Endothelial cell of umbilical vein (primary cell): ENCODE results near the gene PAPLN. TPM values are rescaled to one million over a fixed set of nuclear protein-coding genes. Genes with fewer than 3 reads are reported as not detected.

Source experiments
- BruUV-seq: library from RNA; stranded (reverse); fragments of 400-500 nt; replicated peaks from 2 replicates; lab custom pipeline; 2021; lab: Mats Ljungman, UMichigan
- CTCF ChIA-PET: fragments of 300-600, 350-600 bp; sonication (Branson Sonifier 250); formaldehyde crosslinking; loops from one replicate; lab custom pipeline; 2021; ENCODE audit warnings: antibody characterized with exemption, inconsistent platforms; lab: Charles Lee
- POLR2A ChIA-PET: fragments of 300-600, 350-600 bp; sonication (Branson Sonifier 250); formaldehyde crosslinking; loops from one replicate; lab custom pipeline; 2021; ENCODE audit warnings: antibody characterized with exemption, inconsistent platforms; lab: Charles Lee
- DNase-seq: peaks from one replicate; pipeline ENCODE4 v3.0.0-alpha.2; 2011; ENCODE audit warnings: low read depth, low spot score
- FAIRE-seq: peaks from 2 replicates; lab custom pipeline; 2011; peaks lifted over from hg19 to GRCh38; lab: Jason Lieb, UNC
- H2AFZ ChIP-seq: 2 replicates; pipeline ENCODE4 v1.6.0; 2012; ENCODE audit warnings: low read depth, low read length, control low read depth, inconsistent platforms
- H3K27ac ChIP-seq: 2 replicates; pipeline ENCODE4 v1.5.1; 2011; ENCODE audit warnings: low read depth, mild to moderate bottlenecking, control low read depth, low read length, moderate library complexity; ENCODE audit not compliant: insufficient read depth
- H3K27me3 ChIP-seq, 2 experiments: 2 replicates each; pipeline versions ENCODE4 v1.6.0 to v1.6.1; 2011; ENCODE audit warnings: low read length in 2 of 2, mixed read lengths in 1 of 2; ENCODE audit not compliant: control insufficient read depth in 2 of 2, insufficient read depth in 2 of 2
- H3K36me3 ChIP-seq, 2 experiments: 2 replicates in 1 of 2; 3 replicates in 1 of 2; pipeline ENCODE4 v1.5.1; 2011; ENCODE audit warnings: low read length in 2 of 2, mild to moderate bottlenecking in 1 of 2, moderate library complexity in 1 of 2; ENCODE audit not compliant: control insufficient read depth in 2 of 2, insufficient read depth in 2 of 2; ENCODE audit errors: extremely low read depth in 1 of 2
- H3K4me1 ChIP-seq: 3 replicates; pipeline ENCODE4 v1.5.1; 2011; ENCODE audit warnings: mild to moderate bottlenecking, low read length; ENCODE audit not compliant: control insufficient read depth, insufficient read depth; ENCODE audit errors: extremely low read depth
- H3K4me2 ChIP-seq: 2 replicates; pipeline ENCODE4 v1.6.1; 2011; ENCODE audit warnings: low read length, control low read depth, mixed read lengths; ENCODE audit not compliant: insufficient read depth
- H3K4me3 ChIP-seq, 3 experiments: fragments of 200-600 bp in 1 of 3; sonication (generic), shearing (Covaris generic) in 1 of 3; replicated peaks in 1 of 3; 2 replicates each; pipeline ENCODE4 v1.5.1; 2011 to 2016; ENCODE audit warnings: control low read depth in 3 of 3, low read length in 3 of 3, mild to moderate bottlenecking in 2 of 3, inconsistent platforms in 1 of 3, low read depth in 1 of 3, moderate library complexity in 1 of 3; ENCODE audit not compliant: insufficient read depth in 1 of 3
- H3K79me2 ChIP-seq: 2 replicates; pipeline ENCODE4 v1.6.0; 2012; ENCODE audit warnings: low read length, inconsistent platforms; ENCODE audit not compliant: control insufficient read depth, insufficient read depth
- H3K9ac ChIP-seq: replicated peaks from 2 replicates; pipeline ENCODE3; 2011; ENCODE audit warnings: low read length, control low read depth; ENCODE audit not compliant: insufficient read depth; ENCODE audit errors: extremely low read depth
- H3K9me1 ChIP-seq: replicated peaks from 3 replicates; pipeline ENCODE4 v1.6.0; 2011; ENCODE audit warnings: mild to moderate bottlenecking, low read length; ENCODE audit not compliant: control insufficient read depth, insufficient read depth; ENCODE audit errors: extremely low read depth
- H3K9me3 ChIP-seq: replicated peaks from 2 replicates; pipeline ENCODE4 v1.5.1; 2012; ENCODE audit warnings: low read length, inconsistent platforms; ENCODE audit not compliant: control insufficient read depth, insufficient read depth
- H4K20me1 ChIP-seq: replicated peaks from 2 replicates; pipeline ENCODE3; 2011; ENCODE audit warnings: mild to moderate bottlenecking, low read length; ENCODE audit not compliant: control insufficient read depth, insufficient read depth; ENCODE audit errors: extremely low read depth
- EZH2 ChIP-seq: IDR thresholded peaks from 2 replicates; pipeline ENCODE4 v1.6.1; 2012; ENCODE audit warnings: borderline replicate concordance, low read depth, mild to moderate bottlenecking, moderate library complexity, low read length, inconsistent platforms; ENCODE audit not compliant: severe bottlenecking
- FOS ChIP-seq: IDR thresholded peaks from 2 replicates; pipeline ENCODE4 v1.6.1; 2011; ENCODE audit warnings: mild to moderate bottlenecking, low read length, moderate library complexity, borderline replicate concordance; ENCODE audit not compliant: insufficient read depth
- GATA2 ChIP-seq: IDR thresholded peaks from 2 replicates; pipeline ENCODE4 v1.7.0; 2011; ENCODE audit warnings: low read depth, mild to moderate bottlenecking, moderate library complexity, mixed read lengths, low read length; ENCODE audit not compliant: insufficient read length, insufficient read depth
- JUN ChIP-seq: IDR thresholded peaks from 2 replicates; pipeline ENCODE4 v1.6.1; 2011; ENCODE audit warnings: borderline replicate concordance, low read depth; ENCODE audit not compliant: insufficient read length, insufficient read depth
- MYC ChIP-seq: IDR thresholded peaks from one replicate; pipeline ENCODE4 v1.6.1; 2011; ENCODE audit warnings: mild to moderate bottlenecking, low read depth, low read length
- POLR2A ChIP-seq: IDR thresholded peaks from 2 replicates; pipeline ENCODE4 v1.6.1; 2012; ENCODE audit warnings: low read depth, mild to moderate bottlenecking, control low read depth, low read length
- POLR2AphosphoS5 ChIP-seq: IDR thresholded peaks from 2 replicates; pipeline ENCODE4 v1.6.1; 2012; ENCODE audit warnings: low read depth, mild to moderate bottlenecking, control low read depth, low read length, moderate library complexity; ENCODE audit not compliant: insufficient read depth
- dilution Hi-C: fragments of 300-500 bp; cut with MboI; formaldehyde crosslinking; loops from one replicate; pipeline ENCODE4 v1.15.0; 2019; ENCODE audit warnings: low sequenced_read_pairs; ENCODE audit not compliant: extremely low pct_ligation_motif_present
- intact Hi-C: fragments of 100-400 bp; cut with micrococcal nuclease; formaldehyde crosslinking; loops from one replicate; pipeline ENCODE4 v1.10.0; 2022
- polyA plus RNA-seq, 4 experiments: library from polyadenylated mRNA; depleted of rRNA in 3 of 4; stranded (reverse) in 3 of 4; unstranded in 1 of 4; fragments of >200 nt; gene quantifications; 2 replicates each; pipeline versions ENCODE4 v1.2.1 to v1.2.3, GENCODE V29; 2011 to 2012; ENCODE audit warnings: missing spikeins in 1 of 4
- total RNA-seq: library from RNA; stranded (reverse); gene quantifications from 2 replicates; pipeline ENCODE4 v1.2.3, GENCODE V29; 2021
- TF ChIP-seq, protein P1 (sequence below), 2 donors: IDR thresholded peaks; 1 replicate in 1 of 2; 2 replicates in 1 of 2; pipeline ENCODE4 v1.5.1; 2011; ENCODE audit warnings: low read length in 2 of 2, mild to moderate bottlenecking in 2 of 2, moderate library complexity in 2 of 2, control low read depth in 1 of 2, inconsistent platforms in 1 of 2, low read depth in 1 of 2; ENCODE audit not compliant: insufficient read depth in 1 of 2; ENCODE audit errors: extremely low read depth in 1 of 2
- TF ChIP-seq, protein P2 (sequence below): IDR thresholded peaks from 2 replicates; pipeline ENCODE4 v1.6.1; 2011; ENCODE audit not compliant: insufficient read depth, insufficient read length

PAPLN gene
- total and polyA plus RNA-seq, 2 donors (not counting 3 experiments of a cell fraction or from before 2014, with no cell fraction given) = 5.5 to 6.4 TPM

GRCh38 chr14:73237786-73238423 is 599 bp downstream of the PAPLN start:
- Histone ChIP-seq H3K4me3 (peak overlapping the region in 2 of 3 experiments; percentile 34 to 44), H3K4me2 (peak overlapping the region; percentile 43), H3K9me1 (no peaks in the 10 kb centered on the region), H2AFZ (peak overlapping the region; percentile 44), H3K9me3 (no peaks in the 10 kb centered on the region), H3K9ac (no peak overlapping the region), H3K36me3 (no peaks in the 10 kb centered on the region), H3K27ac (no peak overlapping the region), H3K4me1 (peaks cover 23% of the 10 kb centered on the region), H3K79me2 (no peaks in the 10 kb centered on the region), H4K20me1 (no peaks in the 10 kb centered on the region), H3K27me3 (peaks cover 5 to 6% of the 10 kb centered on the region in 2 experiments)
- DNase-seq = no peak
- dilution Hi-C loops = no loop called here
- POLR2A ChIA-PET = no interaction called here
- no TSS peak for BruUV-seq
- TF ChIP-seq GATA2 (no peak), EZH2 (peak; percentile 48)
- CTCF ChIA-PET = interaction anchor here (1.0 to 1.8 kb wide), 5 partner anchors 11 to 65 kb away, joined by 3 to 8 read pairs (median 6); no protein-coding TSS in a partner anchor
- no peak for FAIRE-seq
- intact Hi-C loops = no loop called here

- DNase-seq = peak; percentile 63
- intact Hi-C loops = no loop called here
Measured at GRCh38 chr14:73238424-73238852, 1.1 kb downstream of the PAPLN start.

More at GRCh38 chr14:73238424-73238852, 1.1 kb downstream of the PAPLN start:
- no peaks in the 10 kb centered on the region for H3K36me3 ChIP-seq
- BruUV-seq = no TSS peak
- no peaks in the 10 kb centered on the region for H3K9me1 ChIP-seq
- FAIRE-seq = peak; percentile 86
- H3K9me3 ChIP-seq = no peaks in the 10 kb centered on the region
- peak overlapping the region; percentile 43 for H3K4me2 ChIP-seq
- ChIA-PET POLR2A (no interaction called here), CTCF (interaction anchor here (1.0 to 1.8 kb wide), 5 partner anchors 10 to 66 kb away, joined by 3 to 8 read pairs (median 6); no protein-coding TSS in a partner anchor)
- dilution Hi-C loops = no loop called here
- peak; percentile 52 for TF ChIP-seq JUN
- TF ChIP-seq POLR2A = no peak
- TF ChIP-seq, protein P1, sequence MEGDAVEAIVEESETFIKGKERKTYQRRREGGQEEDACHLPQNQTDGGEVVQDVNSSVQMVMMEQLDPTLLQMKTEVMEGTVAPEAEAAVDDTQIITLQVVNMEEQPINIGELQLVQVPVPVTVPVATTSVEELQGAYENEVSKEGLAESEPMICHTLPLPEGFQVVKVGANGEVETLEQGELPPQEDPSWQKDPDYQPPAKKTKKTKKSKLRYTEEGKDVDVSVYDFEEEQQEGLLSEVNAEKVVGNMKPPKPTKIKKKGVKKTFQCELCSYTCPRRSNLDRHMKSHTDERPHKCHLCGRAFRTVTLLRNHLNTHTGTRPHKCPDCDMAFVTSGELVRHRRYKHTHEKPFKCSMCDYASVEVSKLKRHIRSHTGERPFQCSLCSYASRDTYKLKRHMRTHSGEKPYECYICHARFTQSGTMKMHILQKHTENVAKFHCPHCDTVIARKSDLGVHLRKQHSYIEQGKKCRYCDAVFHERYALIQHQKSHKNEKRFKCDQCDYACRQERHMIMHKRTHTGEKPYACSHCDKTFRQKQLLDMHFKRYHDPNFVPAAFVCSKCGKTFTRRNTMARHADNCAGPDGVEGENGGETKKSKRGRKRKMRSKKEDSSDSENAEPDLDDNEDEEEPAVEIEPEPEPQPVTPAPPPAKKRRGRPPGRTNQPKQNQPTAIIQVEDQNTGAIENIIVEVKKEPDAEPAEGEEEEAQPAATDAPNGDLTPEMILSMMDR (IDR thresholded peaks at IDR 0.05; ENCODE audit: extremely low read depth in 1 of 2, insufficient read depth in 1 of 2, low read depth in 1 of 2, low read length in 2 of 2) = no peak
- TF ChIP-seq EZH2 = no peak
- TF ChIP-seq FOS = peak; percentile 54
- TF ChIP-seq MYC = no peak
- TF ChIP-seq, protein P2, sequence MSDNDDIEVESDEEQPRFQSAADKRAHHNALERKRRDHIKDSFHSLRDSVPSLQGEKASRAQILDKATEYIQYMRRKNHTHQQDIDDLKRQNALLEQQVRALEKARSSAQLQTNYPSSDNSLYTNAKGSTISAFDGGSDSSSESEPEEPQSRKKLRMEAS = no peak
- no peak for TF ChIP-seq POLR2AphosphoS5
- TF ChIP-seq GATA2 = no peak
- no peaks in the 10 kb centered on the region for H3K79me2 ChIP-seq
- H3K27me3 ChIP-seq = peaks cover 5 to 6% of the 10 kb centered on the region in 2 experiments
- H3K9ac ChIP-seq = no peak overlapping the region
- no peaks in the 10 kb centered on the region for H4K20me1 ChIP-seq
- peak overlapping the region in 2 of 3 experiments; percentile 34 to 44 for H3K4me3 ChIP-seq
- H3K4me1 ChIP-seq = peaks cover 21% of the 10 kb centered on the region
- H2AFZ ChIP-seq = peak overlapping the region; percentile 44
- H3K27ac ChIP-seq = no peak overlapping the region
